HG02885 (cell line): ENCODE data around the gene NPTX1.

ENCODE experiments used
- ATAC-seq: cut with Tn5 transposase; IDR thresholded peaks from one replicate; pipeline ENCODE4 v1.9.1; 2021; ENCODE audit warnings: mild to moderate bottlenecking; ENCODE audit not compliant: unreplicated experiment, poor library complexity

NPTX1 gene

DNA sequence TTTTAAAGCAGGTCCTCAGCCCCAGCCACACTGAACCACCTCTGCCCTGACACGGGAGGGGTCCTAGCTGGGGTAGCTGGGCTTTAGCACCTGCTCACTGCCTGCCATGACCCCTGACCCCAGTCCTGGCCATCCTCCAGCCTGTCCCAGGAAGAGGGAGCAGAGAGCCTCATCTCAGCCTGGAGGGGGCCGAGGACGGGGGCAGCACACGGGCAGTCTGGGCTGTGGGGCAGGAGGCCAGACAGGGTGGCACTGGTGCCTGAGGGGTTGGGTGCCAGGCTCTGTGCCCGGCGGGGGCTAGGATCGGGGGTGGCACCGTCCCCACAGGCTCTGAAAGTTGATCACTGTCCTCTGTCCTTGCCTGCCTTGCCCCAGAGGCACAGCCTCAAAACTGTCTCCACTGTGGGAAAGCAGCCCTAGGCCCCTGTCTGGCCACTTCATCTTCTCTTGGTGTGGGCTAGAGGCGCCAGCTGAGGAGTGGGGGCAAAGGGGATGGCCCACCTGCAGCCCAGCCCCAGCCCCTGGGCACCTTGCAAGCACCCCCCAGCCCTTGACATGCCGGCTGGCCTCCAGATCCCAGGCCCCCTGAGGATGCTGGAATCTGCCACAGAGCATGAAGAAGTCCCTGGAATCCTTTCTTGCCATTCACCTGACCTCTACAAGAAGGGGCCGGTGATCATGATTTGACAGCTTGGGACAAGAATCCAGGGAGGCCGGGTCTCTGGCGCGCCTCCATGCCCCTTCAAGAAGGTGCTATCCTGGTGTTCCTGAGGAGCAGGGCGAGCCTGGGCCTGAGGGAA is 45.8 kb downstream of the NPTX1 start:
- ATAC-seq: no peak

DNA sequence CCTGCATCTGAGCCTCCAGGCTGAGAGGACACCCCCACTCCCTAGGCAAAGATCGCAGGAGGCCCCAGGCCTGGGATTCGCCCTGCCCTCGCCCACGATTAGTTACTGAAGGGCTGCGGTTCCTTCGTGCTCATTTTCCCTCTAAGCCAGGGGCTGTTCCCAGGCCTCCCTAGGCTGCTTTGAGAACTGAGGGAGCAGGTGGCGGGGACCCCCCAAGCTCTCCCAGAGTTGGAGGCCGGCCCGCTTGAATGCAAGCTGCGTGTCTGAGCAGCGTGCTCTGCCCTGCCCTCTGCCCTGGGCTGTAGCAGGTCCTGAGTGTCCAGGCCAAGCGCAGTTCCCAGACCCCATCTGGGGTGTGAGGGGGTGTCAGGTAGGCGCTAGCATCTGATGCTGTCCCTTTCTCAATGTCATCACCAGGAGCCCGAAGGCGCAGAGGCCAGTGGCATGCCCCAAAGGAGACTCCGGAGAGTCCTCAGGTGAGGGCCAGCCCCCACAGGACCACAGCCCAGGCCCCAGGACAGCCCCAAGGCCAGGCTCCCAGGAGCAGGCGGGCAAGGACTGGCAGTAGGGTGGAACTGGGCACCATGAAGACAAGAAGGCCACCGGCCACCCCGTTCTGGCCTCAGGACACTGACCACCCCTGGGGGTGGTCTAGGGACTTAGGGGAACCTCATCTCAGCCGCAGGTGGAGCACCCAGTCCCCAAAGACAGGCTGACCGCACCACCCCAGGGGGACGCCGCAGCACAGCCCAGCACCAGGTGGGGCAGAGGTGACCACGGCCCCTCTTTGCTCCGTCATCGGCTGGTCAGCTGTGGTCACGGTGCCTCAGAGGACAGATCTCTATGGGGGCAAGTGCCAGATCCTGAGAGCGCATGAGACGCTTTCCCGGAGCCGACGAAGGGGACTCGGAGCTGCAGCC is 46.8 kb downstream of the NPTX1 start:
- ATAC-seq: no peak

DNA sequence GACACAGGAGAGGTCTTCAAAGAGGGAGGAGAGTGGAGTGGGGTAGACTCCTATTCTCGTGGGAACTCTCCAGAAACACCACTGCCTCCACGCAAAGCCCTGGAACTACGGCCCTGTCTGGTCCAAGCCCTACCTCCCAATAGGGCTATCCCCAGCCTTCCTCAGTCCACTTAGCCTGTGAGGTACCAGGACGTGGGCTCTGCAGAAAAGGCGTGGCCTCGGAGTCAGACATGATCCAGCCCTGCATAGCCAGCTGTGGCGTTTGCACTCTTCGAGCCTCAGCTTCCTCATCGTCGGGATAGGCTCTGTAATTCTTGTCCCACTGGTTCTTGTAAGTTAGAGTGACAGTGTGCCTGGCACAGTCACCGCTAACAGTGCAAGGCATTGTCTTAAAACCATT is 47.6 kb downstream of the NPTX1 start:
- ATAC-seq: no peak

DNA sequence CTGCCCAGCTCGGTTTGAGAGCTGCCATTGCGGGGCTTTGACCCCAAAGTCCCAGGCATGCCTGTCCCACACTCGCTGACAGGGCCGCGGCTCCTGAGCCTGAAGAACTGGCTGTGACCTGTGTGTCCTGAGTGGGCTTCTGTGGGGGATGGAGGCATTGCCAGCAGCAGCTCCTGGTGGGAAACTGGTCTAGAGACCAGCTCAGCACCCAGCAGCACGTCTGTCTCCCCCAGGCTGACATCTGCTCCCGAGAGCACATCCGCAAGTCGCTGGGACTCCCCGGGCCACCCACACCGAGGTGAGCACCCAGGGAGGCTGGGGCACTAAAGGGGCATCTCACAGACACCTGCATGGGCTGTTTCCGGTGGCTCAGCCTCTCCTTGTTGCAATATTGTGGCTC is 48.0 kb downstream of the NPTX1 start:
- ATAC-seq: no peak

DNA sequence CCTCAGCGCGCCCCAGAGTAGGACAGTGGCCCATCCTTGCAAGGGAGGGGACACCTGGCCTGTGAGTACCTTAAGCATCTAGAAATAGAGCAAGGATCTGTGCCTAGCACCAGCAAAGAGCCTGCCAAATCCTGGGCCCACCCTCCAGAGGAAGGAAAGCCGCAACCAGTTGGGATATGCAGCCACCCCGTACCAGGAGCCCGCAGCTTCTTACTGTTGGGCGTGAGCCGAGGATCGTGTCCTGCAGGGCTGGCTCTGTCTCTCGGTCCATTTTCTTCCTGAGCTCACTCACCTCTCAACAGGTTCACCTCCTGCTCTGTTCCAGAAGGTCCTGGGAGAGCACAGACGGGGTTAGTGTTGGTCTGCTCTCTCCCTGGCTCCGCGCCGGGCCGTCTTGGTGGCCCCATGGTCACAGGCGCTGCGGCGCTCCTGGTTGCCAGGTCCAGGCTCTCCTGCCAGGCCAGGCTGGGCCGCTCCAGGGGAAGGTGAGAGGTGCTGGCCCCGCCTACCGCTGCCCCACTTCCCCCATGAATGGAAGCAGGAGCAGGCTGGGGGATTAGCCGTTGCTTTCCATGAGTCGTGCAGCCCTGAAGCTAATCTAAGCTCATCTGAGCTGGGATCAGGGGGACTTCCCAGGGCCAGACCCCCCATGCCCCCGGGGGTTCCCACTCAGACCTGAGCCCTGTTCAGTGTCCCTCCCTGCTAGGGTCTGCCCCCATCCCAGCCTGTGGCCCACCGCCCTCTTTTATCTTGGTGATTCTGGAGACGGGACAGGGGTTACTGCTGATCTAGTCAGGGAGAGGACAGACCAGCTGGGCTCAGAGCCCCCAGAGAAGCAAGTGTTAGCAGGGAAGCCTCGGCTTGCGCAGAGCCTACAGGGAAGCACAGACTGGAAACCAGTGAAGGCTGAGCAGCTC is 48.8 kb downstream of the NPTX1 start:
- ATAC-seq: no peak

DNA sequence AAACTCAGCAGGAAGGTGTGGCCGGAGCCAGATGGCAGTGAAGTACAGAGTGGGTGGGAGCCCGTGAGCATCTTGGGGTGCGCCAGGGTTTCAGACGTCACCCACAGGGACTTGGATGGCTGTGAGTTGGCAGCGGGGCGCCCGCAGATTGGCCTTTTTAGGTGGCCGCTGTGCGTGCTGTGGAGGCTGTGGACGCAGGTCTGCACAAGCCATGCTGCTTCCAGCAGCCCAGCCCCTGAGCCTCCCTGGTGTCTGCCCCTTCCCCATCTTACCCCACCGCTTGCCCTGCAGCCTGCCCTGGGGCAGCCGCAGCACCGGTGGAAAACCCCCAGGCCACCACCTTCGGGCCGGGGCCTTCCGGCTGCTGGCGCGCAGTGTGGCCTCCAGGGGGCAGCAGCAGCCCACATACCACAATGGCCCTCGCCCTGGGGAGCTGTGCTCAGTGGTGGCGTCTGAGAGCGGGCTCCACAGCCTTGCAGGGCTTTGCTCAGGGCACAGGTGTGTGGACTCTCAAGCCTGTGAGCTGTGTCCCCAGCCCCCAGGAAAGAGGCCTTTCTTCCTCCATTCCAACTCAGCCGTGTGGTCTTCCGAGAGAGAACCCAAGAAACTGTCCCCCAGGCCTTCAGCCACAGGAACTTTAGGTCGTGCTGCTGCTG is 49.6 kb downstream of the NPTX1 start:
- peak; percentile 59 for ATAC-seq

DNA sequence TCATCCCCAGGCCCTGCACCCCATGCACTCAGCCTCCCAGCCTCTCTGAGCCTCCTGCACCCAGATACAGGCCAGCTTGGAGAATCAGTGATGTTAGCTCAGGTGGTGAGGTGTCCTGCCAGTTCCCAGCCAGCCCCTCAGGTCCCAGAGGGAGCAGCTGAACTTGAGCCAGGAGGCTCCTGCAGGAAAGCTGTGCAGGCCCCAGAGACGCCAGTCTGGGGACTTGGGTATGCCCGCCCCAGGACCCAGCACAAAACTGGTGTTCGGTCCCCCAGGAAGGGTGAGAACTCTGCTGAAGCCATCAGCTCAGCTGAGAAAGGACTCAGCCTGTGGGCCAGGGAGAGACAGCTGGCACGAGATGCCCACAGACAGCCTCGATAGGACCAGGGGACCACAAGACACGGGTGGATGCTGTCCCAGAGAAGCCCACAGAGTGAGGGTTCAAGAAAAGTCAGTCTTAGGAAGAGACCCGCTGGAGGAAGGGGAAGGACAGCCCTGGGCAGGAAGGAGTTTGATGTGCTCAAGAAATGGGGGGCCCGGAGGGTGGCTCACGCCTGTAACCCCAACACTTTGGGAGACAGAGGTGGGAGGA is 50.5 kb downstream of the NPTX1 start:
- ATAC-seq: no peak

DNA sequence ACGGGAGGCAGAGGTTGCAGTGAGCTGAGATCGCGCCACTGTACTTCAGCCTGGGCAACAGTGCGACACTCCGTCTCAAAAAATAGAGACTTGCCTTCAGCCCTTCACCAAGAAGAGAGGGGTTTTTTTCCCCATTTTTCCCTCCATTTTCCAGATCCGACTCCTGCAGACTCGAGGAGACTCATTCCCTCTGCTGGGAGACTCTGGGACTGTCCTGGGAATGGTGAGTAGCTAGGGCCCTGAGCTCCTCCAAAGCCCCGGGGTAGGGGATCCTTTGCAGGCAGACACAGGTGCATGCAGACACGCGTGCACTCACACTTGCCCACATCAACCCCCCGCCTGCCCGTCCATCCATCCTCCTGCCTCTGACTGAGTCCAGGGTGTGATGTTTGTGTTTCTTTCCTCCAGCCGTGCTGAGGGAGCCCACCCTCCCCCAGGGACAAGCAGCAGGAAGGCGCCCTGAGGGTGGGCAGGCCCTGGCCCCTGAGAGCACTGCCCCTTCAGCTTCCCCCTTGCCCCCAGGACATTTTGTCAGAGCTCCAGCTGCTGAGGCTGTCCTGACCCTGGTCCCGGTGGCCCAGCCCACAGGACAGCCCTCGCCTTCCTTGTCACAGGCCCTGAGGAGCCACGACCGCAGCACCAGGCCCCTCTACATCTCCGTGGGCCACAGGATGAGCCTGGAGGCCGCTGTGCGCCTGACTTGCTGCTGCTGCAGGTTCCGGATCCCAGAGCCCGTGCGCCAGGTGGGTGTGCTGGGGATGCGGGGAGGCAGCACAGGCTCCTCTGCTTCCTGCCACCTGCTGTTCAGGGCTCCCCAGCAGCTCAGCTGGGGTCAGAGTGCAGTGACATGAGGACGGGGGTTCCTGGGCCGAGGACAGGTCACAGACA is 51.3 kb downstream of the NPTX1 start:
- ATAC-seq: no peak

DNA sequence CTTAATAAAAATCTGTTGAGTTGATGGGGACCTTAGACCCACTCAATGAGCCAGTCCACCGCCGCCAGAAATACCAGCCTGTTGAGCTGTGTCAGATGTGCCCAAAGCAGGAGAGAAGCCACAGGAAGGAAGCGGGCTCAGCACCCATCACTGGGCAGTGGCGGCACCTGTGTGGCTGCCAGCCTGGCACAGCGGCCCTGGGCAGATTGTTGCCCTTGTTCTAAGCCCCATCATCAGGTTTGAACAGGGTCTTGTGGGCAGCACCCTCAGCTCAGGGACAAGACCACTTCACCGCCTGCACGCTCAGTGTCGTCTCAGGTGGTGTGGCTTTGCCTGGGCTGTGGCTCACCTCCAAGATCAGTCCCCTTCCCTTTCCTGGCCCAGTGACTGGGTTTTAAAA is 52.1 kb downstream of the NPTX1 start:
- no peak for ATAC-seq

DNA sequence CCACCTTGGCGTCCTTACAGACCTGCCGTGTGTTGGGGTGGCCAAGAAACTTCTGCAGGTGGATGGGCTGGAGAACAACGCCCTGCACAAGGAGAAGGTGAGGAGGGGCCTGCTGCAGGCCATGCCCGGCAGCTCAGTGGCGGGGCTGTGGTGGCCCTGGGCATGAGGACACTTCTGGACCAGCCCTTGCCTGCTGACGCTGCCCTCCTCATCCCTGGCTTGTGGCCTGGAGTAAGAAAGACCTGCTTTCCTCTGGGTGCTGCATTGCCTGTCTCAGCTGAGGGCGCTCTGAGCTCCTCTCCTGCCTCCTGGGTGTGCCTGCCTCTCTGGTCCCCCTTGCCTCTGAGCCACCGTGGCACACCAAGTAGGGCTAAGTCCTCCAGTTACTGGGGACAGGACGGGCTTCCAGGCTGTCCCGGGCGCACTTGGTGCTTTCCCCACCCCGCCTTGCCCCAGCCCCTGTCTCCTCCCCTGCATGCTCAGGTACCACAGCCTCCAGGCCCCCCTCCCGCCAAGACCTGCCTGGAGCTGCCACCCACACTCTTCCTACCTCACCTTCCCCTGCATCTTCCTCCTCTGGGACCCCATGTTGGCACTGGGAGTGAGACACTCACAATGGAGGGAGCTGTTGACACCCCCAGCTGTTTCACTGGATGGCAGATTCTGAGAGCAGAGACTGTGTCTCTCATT is 52.7 kb downstream of the NPTX1 start:
- ATAC-seq: no peak

DNA sequence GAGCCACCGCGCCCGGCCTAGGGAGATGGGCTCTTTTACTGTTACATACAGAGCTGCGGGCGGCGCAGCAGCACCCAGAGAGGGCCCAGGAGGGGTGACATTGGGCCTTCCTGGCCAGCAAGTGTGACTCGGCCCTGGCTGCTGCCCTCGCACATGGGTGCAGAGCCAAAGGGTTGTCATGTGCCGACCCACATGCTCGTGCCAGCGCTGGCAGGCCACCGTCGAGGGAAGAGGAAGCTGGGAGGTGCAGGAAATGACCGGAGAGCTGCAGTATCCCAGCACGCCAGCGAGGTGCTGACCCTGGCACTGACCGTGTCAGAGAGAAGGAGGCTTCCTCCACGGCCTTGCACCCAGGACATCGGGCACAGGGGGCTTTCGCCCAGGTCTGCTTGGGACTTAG is 53.4 kb downstream of the NPTX1 start:
- ATAC-seq: no peak

DNA sequence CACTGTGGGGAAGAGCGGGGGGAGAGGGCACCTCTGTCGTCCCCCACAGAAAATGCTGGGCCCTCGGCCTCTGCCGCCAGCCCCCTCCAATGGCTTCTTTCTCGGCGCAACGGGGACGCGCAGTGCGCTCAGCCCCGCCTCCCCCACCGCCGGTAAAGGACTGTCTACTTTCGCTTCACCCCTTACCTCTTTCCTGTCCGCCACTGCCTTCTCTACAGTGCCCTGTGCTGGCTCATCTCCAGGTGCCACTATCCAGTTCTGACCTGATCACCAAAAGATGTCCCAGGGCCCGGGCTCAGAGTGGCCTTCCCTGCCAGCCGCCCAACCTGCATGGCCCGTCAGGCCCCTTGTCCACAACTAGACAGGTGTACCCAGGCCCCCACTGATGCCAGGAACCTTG is 54.1 kb downstream of the NPTX1 start:
- ATAC-seq: no peak

DNA sequence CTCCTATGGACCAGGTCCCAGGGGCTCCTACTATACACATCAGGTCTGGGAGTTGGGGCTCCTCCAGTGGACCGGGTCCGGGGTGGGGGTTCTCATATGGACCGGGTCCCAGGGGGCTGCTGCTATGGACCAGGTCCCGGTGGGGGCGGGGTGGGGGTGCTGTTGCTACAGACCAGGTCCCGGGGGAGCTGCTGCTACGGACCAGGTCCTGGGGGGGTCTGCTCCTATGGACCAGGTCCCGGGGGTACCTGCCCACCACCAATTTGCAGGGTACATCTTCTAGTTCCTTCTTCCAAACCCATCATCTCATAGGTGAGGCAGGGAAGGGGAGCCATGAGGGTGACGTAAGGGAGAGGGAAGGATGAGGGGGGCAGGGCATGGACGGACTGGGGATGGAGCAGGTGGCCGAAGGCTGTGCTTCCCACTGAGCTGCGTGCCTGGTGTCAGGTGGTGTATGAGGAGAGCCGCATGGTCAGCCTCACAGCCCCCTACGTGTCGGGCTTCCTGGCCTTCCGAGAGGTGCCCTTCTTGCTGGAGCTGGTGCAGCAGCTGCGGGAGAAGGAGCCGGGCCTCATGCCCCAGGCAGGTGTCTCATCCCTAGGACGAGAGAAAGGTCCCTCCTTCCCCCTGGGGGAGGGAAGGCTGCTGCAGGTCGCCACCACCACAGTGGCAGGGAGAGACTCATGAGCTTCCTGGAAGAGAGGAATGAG is 54.9 kb downstream of the NPTX1 start:
- no peak for ATAC-seq

DNA sequence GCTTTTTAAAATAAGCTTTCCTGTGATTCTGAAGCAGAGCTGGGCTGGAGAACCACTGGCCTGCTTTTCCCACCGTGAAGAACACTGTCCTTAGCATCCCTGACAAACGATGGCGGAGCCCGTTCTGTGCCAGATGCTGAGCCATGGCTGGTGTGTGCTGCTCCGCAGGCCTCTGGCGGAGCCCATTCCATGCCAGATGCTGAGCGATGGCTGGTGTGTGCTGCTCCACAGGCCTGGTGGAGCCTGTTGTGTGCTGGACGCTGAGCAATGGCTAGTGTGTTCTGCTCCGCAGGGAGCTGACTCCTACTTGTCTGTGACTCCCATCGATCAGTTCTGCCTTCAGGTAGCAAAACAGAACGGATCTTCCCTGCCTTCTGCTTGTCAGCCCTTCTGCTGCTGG is 57.2 kb downstream of the NPTX1 start:
- no peak for ATAC-seq

DNA sequence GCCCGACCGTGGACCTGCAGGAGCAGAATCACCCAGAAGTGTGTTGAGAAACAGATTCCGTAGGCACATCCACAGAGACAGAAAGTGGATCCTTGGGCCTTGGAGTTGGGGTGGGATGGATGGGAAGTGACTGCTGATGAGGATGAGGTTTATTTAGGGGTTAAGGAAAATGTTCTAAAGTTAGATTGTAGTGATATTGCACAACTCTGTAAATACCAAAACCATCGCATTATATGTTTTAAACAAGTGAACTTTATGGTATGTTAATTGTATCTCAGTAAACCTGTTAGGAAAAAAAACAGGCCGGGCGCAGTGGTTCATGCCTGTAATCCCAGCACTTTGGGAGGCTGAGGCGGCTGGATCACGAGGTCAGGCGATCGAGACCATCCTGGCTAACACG is 57.8 kb downstream of the NPTX1 start:
- no peak for ATAC-seq
